HG02840 (cell line): ENCODE measurements around the gene MAPK14.

Experiments used
- ATAC-seq: cut with Tn5 transposase; IDR thresholded peaks from one replicate; pipeline ENCODE4 v1.9.1; 2021; ENCODE audit warnings: mild to moderate bottlenecking, moderate library complexity, moderate number of reproducible peaks; ENCODE audit not compliant: unreplicated experiment, low FRiP score

MAPK14 gene

DNA sequence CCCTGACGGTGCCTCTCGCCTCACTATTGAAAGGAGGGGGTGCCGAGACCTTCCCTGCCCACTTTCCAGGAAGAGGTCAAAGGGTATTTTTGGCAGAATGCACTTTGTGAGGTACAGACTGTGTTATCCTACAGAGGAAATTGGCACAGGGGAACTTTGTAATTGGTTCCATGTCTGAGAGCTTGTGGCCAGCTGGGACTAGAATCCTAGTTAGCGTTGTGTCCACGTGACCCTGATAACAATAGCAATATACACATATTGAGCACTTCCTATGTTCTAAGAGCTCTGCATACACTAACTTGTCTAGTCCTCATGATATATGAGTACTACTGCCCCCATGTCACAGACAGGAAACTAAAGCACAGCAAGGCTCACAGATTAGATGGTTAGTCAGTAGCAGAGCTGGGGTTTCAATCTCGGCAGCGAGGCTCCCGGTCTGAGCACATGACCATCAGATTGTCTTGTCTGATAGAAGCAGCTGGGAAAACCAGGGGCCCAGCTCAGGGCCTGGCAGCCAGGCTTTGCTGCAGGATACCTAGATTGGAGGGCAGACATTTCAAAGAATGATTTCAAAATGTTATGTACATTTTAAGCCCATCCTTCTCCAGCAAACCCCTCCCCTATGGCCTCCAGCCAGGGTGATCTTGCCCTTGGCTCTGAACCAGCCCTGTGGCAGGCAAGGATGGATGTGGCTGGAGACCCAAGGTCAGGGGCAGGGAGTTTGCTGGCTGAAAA, 104.1 kb downstream of the MAPK14 start:
- ATAC-seq = peak; percentile 71

DNA sequence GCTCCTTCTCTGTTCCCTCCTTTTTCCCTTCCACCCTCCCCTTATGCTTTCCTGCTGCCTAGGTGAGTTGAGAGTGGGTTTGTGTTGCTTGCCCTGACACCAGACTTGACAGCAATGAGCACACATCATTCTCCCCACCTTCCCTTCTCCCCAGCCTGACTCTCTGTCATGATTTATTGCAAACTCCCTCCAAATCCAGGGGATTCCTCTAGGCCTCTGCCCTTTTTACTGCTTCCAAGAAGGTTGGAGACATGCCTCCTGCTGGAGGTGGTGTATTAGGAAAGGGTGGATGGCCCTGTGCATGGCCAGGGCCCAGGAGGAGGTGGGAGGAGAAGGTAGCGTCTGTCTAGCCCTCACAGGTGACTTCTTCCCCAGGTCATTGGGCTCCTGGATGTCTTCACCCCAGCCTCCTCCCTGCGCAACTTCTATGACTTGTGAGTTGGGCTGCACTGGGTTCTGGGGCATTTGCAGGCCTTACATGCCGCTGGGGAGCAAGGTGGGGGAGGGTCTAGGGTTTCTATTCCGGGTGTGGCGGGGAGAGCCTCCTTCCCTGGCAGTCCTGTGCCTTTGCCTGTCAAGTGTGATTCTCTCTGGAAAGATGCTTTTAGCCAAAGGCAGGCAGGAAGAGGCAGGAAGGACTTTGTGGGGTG, 104.8 kb downstream of the MAPK14 start:
- ATAC-seq = no peak

DNA sequence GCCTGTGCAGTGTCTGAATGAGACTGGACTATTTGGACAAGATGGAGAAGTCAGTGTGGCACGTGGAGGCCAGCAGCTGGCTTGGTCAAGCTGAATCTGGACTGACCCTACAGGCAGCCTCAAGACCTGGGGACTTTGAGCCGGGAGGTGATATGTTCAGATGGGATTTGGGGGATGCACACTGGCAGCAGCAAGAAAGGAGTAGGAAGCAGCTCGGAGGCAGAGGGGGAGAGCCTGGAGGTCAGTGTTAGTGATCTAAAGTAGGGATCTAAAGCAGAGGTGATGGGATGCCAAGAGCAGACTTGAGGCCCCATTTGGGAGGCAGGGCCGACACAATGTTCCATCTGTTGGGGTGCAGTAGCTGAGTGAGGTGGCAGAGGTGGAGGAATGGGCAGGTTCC, 105.5 kb downstream of the MAPK14 start:
- no peak for ATAC-seq

DNA sequence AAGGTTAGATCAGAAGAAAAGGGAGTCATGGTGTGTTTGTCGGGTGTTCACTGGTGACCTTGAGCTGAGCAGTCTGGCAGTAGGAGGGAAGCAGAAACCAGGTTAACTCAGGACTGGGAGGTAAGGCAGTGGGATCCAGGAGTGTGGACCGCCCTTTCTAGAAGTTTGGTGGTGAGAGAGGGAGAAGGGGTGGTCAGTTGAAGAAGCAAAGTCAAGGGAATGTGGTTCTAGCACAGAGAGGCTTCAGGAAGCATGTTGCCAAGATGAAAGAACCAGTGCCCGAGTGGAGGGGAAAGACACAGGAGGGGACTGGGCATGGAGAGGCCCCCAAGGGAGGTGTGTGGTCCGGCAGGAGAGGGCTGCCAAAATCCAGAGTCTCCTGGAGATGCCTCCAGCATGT, 106.3 kb downstream of the MAPK14 start:
- no peak for ATAC-seq

DNA sequence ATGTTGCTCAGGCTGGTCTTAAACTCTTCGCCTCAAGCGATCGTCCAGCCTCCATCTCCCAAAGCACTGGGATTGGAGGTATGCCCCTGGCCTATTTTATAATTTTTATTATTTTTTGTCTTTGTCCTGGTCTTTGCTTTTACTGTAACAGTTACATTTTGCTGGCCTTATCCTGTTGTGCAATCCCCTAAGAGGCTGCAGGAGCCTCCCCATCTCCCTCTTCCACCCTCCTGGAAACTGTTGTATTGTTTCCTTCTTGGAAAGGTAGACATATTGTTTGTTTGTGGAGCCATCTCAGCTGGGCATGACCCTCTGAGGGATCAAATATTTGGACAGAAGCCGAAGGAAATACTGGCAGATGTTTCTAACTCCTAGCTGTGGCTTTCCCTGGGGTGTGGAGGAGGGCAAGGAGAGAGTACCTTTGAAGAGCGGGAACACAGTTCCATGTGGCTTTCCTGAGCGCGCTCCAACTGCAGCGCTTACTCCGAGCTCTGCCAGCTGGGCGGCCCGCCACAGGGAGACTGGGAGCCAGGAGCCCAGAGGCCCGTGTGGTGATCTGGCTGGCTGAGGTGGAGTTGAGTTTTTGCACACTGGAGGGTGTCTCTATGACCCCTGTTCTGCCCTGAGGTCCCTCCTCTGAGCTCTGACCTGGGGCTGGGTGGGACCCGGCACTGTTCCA, 107.6 kb downstream of the MAPK14 start:
- no peak for ATAC-seq

DNA sequence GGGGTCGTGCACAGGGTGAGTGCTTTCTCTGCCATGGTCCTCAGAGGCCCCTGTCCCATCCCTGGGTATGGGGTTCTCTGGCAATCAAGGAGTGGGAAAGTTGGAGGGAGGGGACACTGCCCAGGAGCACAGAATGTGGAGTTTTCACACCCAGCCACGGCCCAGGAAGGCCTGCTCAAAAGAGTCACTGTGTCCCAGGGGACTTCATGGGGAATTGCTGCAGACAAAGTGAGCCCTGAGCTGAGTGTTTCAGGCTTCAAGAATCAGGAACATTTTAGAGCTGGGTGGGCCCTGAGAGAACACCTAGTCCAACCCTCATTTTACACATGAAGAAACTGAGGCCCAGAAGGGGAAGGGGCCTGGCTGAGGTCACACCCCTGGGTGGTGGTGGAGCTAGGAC, 108.4 kb downstream of the MAPK14 start:
- no peak for ATAC-seq

DNA sequence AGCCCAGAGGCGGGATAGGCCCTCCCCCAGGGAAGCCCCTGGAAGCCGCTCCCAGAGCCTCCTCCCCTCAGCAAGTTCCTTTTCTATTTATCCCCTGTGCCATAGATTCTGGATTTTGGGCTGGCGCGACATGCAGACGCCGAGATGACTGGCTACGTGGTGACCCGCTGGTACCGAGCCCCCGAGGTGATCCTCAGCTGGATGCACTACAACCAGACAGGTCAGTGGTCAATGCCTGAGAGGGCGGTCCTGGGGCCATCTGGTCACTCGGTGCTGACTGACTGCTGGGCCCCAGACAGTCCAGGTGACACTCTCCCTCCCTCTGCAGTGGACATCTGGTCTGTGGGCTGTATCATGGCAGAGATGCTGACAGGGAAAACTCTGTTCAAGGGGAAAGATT, 108.9 kb downstream of the MAPK14 start:
- ATAC-seq = no peak

DNA sequence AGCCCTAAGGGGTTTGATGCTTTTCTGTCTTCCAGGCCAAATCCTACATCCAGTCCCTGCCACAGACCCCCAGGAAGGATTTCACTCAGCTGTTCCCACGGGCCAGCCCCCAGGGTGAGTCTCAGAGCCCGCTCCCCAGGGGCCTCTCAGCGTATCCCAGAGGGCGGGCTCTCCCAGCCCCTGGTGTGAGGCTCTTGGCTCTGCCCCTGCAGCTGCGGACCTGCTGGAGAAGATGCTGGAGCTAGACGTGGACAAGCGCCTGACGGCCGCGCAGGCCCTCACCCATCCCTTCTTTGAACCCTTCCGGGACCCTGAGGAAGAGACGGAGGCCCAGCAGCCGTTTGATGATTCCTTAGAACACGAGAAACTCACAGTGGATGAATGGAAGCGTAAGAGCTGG, 111.1 kb downstream of the MAPK14 start:
- no peak for ATAC-seq

DNA sequence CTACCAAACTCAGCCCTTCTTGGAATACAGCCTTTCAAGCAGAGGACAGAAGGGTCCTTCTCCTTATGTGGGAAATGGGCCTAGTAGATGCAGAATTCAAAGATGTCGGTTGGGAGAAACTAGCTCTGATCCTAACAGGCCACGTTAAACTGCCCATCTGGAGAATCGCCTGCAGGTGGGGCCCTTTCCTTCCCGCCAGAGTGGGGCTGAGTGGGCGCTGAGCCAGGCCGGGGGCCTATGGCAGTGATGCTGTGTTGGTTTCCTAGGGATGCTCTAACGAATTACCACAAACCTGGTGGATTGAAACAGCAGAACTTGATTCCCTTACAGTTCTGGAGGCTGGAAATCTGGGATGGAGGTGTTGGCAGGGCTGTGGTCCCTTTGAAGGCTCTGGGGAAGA, 111.8 kb downstream of the MAPK14 start:
- no peak for ATAC-seq

DNA sequence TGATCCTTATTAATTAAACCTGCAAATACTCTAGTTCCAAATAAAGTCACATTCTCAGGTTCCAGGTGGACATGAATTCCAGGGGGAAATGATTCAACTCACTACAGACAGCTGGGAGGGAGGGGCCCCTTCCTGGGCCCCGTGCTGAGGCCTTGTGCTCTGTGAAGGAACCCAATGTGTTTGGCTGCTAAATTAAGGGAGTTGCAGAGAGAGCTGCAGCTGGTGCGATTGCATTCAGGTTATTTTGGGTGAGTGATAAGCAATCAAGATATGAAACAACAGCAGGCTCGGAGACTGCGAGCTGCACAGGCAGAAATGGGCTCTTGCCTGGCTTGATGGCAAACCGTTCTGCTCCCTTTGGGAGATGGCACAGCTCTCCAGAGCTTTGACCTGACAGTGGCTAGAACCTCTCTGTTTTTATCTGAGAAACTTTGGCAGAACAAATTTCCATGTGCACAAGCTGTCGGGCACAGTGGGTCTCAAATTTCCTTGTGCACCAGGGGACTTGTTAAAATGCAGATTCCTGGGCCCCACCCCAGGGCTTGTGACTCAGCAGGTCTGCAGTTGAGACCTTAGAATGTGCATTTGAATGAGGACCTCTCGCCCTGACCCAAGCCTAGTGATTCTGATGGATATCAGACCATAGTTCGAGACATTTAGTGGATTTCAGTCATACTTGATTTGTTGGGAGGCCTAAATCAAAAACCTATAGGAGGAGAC, 112.5 kb downstream of the MAPK14 start:
- no peak for ATAC-seq

DNA sequence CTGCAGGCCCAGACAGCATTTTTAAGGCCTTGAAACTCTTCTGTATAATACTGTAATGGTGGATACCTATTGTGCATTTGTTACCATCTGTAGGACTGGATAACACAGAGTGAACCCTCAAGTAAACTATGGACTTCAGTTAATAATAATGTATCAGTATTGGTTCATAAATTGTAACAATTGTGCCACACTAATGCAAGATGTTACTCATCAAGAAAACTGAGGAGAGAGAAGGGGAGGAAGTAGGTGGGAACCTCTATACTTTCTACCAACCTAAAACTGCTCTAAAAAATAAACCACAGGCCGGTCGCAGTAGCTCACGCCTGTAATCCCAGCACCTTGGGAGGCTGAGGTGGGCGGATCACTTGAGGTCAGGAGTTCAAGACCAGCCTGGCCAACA, 113.5 kb downstream of the MAPK14 start:
- no peak for ATAC-seq

DNA sequence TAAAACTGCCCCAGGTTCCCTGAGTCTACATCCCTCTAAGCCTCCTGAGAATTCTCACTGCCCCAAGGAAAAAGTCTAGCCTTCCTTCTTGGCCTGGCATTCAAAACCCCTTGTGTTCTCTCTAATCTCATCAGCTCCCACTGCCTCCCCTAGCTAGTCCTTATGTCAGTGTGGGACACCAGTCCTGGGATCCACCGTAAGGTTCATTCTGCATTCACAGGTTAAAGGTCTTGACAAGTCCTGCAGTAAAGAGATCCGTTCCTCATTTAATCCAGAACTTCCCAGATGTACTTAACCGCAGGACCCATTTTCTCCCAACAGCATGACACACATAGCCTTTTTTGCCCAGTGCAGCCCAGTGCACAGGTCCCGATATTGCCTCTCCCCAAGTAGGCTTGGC, 114.4 kb downstream of the MAPK14 start:
- ATAC-seq = no peak

DNA sequence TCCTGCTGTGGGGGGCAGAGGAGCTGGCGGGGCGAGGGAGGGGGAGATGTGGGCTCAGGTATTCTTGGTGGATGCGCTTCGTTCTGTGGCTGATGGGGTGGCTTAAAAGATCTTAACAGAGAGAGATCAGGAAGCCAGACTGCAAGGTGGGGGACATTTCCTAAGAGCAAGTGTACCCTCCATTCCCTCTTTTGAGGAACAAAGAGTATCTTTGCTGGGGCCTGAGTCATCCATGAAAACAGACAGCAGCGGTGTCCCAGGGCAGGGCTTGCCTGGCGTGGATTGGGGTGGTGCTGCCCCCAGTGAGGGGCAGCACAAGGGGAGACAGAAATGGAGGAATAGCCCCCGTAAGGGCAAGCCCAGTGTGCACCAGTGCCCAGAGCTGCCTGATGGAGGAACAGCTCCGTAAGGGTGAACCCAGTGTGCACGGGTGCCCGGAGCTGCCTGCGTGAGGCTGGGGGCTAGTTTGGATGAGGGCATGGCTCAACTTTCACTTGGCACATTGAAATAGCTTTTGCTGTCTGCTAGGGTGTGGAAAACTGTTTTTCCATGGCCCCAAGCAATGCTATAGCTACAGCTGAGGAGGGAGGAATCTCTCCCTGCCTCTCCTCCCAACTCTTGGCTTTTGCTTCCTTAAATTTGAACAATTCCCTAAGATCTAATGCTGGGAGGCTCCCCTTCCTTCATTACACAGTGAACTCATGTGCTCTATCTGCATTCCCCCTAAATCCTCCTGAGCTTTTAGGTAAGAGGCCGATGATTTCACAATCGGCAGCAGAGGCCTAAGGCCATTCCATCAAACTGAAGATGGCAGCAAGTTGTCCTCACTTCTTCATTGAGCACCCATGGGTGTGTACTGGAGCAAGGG, 115.6 kb downstream of the MAPK14 start:
- no peak for ATAC-seq

DNA sequence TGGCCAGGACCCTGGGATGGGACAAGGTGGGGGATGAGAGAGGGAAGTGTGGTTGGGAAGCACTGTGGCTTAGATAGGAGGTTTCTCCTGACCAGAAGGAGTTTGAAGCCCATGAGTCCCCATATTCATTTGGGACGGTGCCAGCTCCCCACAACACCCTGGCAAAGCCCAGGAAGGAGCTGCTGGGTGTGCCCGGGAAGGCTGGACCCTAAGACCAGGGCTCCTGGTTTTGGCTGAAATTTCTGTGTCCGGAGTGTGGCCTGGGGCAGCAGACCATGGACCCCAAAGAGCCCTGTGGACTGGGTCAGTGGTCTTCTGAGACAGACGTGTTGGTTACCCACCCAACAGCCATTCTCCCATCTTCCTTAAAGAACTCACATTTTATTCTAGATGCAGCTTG, 117.9 kb downstream of the MAPK14 start:
- no peak for ATAC-seq

DNA sequence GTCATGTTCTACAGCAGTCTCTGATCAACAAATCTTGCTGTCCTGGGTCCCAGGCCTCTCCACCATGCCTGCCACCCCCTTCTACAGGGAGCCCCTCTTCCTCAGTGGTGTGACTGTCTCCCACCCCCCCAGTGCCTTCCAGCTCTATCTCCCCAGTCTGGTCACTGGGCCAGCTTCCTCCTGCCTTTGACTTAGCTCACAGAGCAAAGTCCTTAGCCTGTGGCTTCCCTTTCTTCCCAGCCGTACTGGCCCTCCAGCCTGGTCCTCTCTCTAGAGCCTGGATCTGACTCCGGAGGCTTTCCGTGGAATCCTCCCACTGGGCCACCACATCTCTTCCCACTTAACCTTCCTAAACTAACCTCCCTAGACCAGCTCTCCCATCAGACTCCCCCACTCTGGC, 119.7 kb downstream of the MAPK14 start:
- ATAC-seq = no peak

DNA sequence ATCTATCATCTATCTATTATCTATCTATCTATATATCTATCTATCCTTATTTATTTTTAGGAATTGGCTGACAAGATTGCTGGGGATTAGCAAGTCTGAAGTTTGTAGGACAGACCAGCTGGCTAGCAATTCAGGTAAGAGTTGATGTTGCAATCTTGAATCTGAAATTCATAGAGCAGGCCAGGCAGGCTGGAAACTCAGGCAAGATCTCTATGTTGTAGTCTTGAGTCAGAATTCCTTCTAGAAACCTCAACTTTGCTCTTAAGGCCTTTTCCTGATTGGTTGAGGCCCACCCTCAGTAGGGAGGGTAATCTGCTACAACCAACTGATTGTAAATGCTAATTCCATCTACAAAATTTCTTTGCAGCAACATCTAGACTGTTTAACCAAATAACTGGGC, 121.9 kb downstream of the MAPK14 start:
- ATAC-seq = no peak

DNA sequence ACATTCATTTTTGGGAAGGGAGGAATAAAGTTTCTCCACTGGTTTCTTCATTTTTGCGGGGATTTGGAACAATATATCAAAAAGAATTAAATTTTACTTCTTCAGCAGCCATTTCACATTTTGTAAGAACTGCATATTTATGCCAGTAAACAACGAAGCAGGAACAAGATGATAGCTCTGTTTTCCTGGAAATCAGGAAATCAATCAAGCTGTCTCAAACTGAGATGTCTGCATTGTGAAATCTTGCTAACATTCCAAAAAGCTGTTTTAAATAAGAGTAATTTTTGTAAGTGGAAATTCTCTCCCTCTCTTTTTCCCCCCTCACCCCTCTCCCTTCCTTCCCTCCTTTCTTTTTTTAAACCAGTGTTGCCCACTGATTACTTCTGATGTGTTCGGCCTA, 122.7 kb downstream of the MAPK14 start:
- no peak for ATAC-seq

DNA sequence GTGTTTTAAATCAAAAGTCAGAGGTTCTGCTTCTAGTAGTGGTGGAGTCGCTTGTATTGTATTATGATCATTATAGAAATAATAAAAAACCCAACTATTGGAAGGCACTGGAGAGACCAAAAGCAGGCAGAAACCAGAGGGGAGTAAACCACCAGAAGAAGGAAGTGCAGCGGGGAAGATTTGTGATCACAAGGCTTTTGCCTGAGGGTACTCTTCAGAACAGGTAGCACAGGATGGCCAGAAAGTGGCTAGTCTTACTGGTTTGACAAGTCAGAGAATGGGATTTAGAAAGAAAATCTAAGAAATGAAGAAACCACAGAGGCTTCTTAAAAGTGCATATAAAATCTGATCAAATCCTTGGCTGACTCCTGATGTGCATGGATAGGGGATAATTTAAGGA, 126.7 kb downstream of the MAPK14 start:
- ATAC-seq = no peak

DNA sequence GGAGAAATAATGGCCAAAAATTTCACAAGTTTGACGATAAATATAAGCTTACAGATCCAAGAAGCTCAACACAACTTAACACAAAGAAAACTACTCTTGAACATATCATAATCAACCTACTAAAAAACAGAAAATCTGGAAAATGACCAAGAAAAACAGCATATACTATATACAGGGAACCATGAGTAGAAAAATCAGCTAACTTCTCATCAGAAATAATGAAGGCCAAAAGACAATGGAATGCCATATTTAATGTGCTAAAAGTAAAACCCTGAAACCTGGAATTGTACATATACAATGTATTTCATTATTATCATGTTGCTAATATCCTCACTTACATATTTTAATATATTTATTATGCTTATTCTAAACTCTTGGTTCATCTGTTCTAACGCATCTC, 128.1 kb downstream of the MAPK14 start:
- no peak for ATAC-seq

DNA sequence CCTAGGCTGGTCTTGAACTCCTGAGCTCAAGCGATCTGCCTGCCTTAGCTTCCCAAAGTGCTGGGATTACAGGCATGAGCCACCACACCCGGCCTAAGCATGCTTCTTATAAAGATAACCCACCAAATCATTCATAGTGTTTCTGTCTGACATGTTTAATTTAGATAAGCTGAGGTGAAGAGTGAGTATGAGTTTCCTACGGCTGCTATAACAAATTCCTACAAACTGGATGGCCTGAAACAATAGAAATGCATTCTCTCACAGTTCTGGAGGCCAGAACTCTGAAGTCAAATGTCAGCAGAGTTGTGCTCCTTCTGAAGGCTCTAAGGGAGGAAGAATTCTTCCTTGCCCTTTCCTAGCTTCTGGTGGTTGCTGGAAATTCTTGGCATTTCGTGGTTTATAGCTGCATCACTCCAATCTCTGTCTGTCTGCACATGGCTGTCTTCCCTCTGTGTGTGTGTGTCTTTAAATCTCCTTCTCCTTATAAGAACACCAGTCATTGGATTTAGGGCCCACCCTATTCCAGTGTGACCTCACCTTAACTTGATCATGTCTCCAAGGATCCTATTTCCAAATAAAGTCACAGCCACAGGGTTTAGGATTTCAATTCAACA, 132.6 kb downstream of the MAPK14 start:
- ATAC-seq = no peak
